Retinal pigment epithelial cell (primary cell): ENCODE measurements around the gene PRKCD.

Experiments
- DNase-seq: peaks from one replicate; pipeline ENCODE4 v3.0.0-alpha.2; 2010; ENCODE audit warnings: low read depth
- H3K4me3 ChIP-seq: 2 replicates; pipeline ENCODE4 v1.5.1; 2011; ENCODE audit warnings: mild to moderate bottlenecking, low read length, control low read depth, moderate library complexity
- TF ChIP-seq, protein P1 (sequence below): conservative IDR thresholded peaks from 2 replicates; pipeline ENCODE4 v1.5.1; 2011; ENCODE audit warnings: low read depth, low read length, control low read depth, inconsistent platforms

PRKCD gene

DNA sequence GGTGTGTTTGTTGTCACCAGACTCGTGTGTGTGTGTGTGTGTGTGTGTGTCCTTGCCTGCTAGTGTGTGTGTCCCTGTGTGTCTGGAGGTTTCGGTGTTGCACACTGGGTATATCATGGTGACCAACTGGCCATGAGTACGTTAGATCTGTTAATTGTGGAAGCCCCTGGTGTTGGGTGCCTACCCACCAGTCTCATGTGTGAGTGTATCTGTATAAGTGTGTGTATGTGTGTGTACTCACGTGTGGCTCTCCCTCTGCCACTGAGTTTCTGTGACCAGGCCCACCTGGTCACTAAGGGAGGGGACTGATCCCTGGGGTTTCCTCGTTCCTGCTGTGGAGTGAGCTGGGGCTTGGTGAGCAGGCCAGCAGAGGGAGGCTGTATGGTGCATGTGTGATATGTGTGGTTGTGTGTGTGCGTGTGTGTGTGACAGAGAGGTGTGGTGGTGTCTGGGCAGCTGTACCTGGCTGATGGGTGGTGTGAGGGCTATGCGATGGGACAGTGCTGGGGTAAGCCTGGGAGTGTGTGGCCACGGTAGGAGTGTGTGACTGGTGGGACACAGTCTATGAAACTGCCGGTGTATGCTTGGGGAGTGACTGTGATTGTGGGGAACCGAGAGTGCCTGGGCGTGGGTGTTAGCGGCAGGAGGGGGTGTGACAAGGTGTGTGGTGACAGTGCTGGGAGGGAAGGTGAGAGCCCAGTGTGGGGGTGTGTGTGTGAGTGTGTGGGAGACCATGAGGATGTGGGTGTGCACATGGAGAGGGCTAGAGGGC is 1.8 kb downstream of the PRKCD start:
- no peak for DNase-seq
- H3K4me3 ChIP-seq: peak overlapping the region; percentile 33
- TF ChIP-seq, protein P1, sequence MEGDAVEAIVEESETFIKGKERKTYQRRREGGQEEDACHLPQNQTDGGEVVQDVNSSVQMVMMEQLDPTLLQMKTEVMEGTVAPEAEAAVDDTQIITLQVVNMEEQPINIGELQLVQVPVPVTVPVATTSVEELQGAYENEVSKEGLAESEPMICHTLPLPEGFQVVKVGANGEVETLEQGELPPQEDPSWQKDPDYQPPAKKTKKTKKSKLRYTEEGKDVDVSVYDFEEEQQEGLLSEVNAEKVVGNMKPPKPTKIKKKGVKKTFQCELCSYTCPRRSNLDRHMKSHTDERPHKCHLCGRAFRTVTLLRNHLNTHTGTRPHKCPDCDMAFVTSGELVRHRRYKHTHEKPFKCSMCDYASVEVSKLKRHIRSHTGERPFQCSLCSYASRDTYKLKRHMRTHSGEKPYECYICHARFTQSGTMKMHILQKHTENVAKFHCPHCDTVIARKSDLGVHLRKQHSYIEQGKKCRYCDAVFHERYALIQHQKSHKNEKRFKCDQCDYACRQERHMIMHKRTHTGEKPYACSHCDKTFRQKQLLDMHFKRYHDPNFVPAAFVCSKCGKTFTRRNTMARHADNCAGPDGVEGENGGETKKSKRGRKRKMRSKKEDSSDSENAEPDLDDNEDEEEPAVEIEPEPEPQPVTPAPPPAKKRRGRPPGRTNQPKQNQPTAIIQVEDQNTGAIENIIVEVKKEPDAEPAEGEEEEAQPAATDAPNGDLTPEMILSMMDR: no peak

DNA sequence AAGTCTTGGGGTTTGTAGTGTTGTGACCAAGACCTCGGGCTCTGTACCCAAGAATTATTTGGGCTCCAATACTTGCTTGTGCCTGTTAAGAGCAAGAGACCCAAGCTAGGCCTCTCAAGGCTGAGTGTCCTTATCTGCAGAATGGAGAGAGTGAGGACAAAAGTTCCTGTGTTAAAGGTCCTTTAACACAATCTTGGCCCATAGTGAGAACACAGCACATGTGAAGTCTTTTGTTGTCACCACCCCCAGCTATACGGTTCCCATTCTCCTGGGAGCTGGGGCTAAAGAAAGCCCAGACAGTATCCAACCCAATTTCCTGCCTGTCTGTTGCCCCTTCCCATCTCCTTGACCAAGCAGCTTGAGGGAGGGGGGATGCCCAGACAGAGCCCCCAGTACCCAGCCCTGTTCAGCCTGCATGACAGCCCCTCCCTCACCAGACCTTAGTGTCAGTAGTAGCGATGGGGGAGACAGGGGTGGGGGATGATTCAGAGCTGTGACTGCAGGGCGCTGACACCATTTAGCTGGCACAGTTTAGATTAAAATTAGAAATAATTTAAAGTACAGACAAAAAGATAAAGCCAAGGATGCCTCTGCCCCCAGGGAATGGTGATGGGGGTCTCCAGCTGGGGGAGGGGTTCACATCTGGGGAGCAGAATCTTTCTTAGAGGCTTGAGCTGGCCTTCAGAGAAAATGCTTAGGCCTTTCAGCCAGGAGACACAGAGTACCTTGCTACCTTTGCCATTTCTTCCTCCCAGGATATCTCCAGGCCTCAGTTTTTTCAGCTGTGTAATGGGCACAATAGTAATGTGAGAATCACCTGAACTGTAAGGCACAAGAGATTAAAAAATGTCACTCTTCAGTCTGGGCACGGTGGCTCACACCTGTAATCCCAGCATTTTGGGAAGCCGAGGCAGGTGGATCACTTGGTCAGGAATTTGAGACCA is 2.7 kb downstream of the PRKCD start:
- DNase-seq: no peak
- TF ChIP-seq, protein P1: no peak
- H3K4me3 ChIP-seq: no peak overlapping the region

DNA sequence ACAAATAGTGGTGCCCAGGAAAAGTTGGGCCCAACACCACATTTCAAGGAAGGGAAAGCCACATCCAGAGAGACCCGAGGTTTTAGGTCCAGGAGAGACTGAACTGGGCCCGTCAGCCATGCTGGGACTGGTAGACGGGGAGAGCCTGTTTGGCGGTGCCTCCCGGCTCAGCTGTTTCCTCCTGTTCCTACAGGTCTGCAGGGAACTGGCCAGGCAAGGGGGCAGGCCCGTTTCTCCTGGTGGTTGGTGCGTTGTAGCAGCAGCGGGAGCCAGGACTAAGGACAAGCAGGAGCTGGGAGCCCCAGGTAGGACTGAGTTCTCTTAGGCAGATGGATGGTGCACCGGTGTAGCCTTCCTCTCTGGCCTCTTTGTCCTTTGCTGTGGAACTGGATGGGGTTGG is 3.9 kb downstream of the PRKCD start:
- no peak for DNase-seq
- TF ChIP-seq, protein P1: no peak
- H3K4me3 ChIP-seq: no peak overlapping the region

DNA sequence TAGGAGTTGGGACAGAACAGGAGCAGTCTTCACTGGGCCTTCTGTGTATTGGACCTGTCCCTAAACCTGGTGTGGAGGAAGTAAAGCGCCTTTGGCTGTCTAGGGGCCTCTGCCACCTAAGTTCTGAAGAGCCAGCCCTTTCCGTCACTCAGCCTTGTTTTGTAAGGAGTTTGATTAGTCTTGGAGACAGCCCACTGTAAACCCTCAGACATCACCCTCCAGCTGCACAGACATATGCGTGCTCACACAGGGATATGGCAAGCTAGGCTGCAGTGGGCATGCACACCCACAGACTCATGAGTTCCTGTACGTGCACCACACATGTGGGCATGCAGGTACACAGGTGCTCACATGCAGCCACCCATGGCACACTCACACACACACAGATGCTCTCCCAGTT is 5.2 kb downstream of the PRKCD start:
- DNase-seq: no peak
- TF ChIP-seq, protein P1: no peak
- no peak overlapping the region for H3K4me3 ChIP-seq

DNA sequence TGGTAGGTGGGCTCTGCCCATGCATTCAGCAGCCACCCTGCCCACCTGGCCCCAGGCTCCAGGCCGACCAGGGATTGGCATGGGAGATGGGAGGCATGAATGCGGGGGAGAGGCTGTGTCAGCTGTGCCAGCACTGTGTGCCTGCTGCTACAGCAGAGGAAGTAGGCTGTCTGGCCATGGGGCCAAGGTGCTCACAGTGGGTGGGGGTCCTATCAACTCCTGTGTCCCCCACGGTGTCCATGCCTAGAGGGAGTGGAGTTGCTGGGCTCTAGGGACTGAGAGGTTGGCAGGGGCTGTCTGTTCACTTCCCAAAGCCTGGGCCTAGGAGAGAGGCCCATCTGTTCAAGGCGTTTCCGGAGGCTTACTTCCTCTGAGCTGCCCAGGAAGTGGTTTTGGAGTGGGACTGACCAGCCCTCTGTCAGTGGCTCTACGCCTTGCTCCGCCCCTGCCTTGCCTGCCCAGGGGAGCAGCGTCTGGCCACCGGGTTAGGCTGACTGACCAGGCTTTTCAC is 5.8 kb downstream of the PRKCD start:
- TF ChIP-seq, protein P1: no peak
- H3K4me3 ChIP-seq: no peak overlapping the region
- DNase-seq: no peak

DNA sequence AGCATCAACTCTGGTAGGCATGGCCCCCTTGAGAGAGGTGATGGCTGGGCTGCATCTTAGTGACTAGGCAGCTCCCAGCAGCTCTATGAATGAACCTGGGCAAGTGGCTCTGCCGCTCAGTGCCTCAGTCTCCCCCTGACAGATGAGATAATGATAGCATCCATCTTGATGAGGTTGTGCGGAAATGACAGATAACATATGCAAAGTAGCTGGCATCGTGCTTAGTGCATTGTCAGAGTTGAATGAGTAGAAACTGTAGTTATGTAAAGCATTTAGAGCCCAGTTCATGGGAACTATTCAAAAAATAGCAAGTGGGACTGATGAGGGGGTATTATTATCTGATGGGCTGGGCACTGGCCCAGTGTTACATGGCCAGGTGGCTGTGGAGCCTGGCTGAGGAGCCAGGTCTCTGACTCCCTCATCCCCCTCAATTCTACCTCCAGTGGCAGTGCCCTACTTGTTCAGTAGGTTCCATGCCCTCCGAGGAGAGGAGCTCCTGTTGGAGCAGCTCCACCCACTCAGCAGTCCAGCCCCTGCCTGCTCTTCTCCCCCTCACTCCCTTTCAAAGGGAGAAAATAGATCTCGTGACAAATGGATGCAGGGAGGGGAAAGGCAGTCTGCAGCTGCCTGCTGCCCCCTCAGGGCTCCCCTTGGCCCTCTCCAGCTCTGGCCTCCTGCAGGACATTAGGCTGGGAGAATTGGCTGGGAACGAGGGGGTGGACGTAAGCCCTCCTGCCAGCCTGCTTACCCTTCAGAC is 6.6 kb downstream of the PRKCD start:
- TF ChIP-seq, protein P1: no peak
- no peak for DNase-seq
- H3K4me3 ChIP-seq: no peak overlapping the region
